Neuronal stem cell (in vitro differentiated cells): ENCODE measurements around the gene ADARB1.

Experiments used
- DNase-seq: peaks from one replicate; pipeline ENCODE4 v3.0.0-alpha.2; 2013; ENCODE audit warnings: low spot score
- H2AFZ ChIP-seq: one replicate; pipeline ENCODE4 v1.6.1; 2013; ENCODE audit warnings: mild to moderate bottlenecking, low read length, inconsistent platforms
- H2AK5ac ChIP-seq: 2 replicates; pipeline ENCODE4 v1.6.1; 2013; ENCODE audit warnings: low read depth, mild to moderate bottlenecking, inconsistent platforms, low read length, moderate library complexity, mixed read lengths
- H2BK120ac ChIP-seq: 2 replicates; pipeline ENCODE4 v1.6.1; 2013; ENCODE audit warnings: low read depth, mild to moderate bottlenecking, inconsistent platforms, low read length, moderate library complexity, mixed read lengths
- H2BK12ac ChIP-seq: one replicate; pipeline ENCODE4 v1.6.1; 2013; ENCODE audit warnings: low read length, inconsistent platforms
- H2BK15ac ChIP-seq: 2 replicates; pipeline ENCODE4 v1.6.1; 2013; ENCODE audit warnings: mild to moderate bottlenecking, low read length, inconsistent platforms, mixed read lengths
- H2BK5ac ChIP-seq: one replicate; pipeline ENCODE4 v1.6.1; 2013; ENCODE audit warnings: inconsistent platforms, mild to moderate bottlenecking, low read length, moderate library complexity
- H3K14ac ChIP-seq: one replicate; pipeline ENCODE4 v1.6.1; 2013; ENCODE audit warnings: low read length, inconsistent platforms
- H3K18ac ChIP-seq: 2 replicates; pipeline ENCODE4 v1.6.1; 2013; ENCODE audit warnings: low read length, inconsistent platforms
- H3K23ac ChIP-seq: 2 replicates; pipeline ENCODE4 v1.6.1; 2013; ENCODE audit warnings: low read depth, mild to moderate bottlenecking, mixed read lengths, low read length, inconsistent platforms; ENCODE audit not compliant: poor library complexity
- H3K27ac ChIP-seq: replicated peaks from 3 replicates; pipeline ENCODE4 v1.5.1; 2013; ENCODE audit warnings: low read length, inconsistent platforms
- H3K27me3 ChIP-seq, 3 experiments: 2 replicates each; pipeline ENCODE4 v1.6.1; 2013; ENCODE audit warnings: low read length in 3 of 3, mild to moderate bottlenecking in 2 of 3, inconsistent platforms in 1 of 3, low read depth in 1 of 3, mixed read lengths in 1 of 3, moderate library complexity in 1 of 3; ENCODE audit not compliant: control insufficient read depth in 3 of 3, insufficient read depth in 3 of 3
- H3K36me3 ChIP-seq, 2 donors: replicated peaks in 1 of 2; 2 replicates each; pipeline ENCODE4 v1.6.1; 2013; ENCODE audit warnings: low read length in 2 of 2; ENCODE audit not compliant: control insufficient read depth in 2 of 2, insufficient read depth in 2 of 2
- H3K4ac ChIP-seq: 2 replicates; pipeline ENCODE4 v1.6.1; 2013; ENCODE audit warnings: inconsistent platforms, mild to moderate bottlenecking, low read length, moderate library complexity
- H3K4me1 ChIP-seq, 2 donors: 1 replicate in 1 of 2; 2 replicates in 1 of 2; pipeline ENCODE4 v1.6.1; 2013; ENCODE audit warnings: low read length in 2 of 2, low read depth in 1 of 2; ENCODE audit not compliant: control insufficient read depth in 2 of 2, insufficient read depth in 1 of 2
- H3K4me2 ChIP-seq: one replicate; pipeline ENCODE4 v1.6.1; 2013; ENCODE audit warnings: mild to moderate bottlenecking, low read length, inconsistent platforms; ENCODE audit not compliant: insufficient read depth, poor library complexity, severe bottlenecking
- H3K4me3 ChIP-seq, 2 donors: 2 replicates each; pipeline ENCODE4 v1.5.1; 2013; ENCODE audit warnings: low read length in 2 of 2, mild to moderate bottlenecking in 2 of 2, inconsistent platforms in 1 of 2, moderate library complexity in 1 of 2
- H3K79me1 ChIP-seq: one replicate; pipeline ENCODE4 v1.6.1; 2013; ENCODE audit warnings: low read depth, mild to moderate bottlenecking, inconsistent platforms, low read length, moderate library complexity
- H3K9ac ChIP-seq: one replicate; pipeline ENCODE4 v1.6.1; 2013; ENCODE audit warnings: mild to moderate bottlenecking, low read depth, low read length, inconsistent platforms; ENCODE audit not compliant: poor library complexity
- H3K9me3 ChIP-seq, 2 donors: replicated peaks in 1 of 2; 2 replicates each; pipeline versions ENCODE3 to v1.6.1; 2013; ENCODE audit warnings: low read length in 2 of 2, mild to moderate bottlenecking in 2 of 2, inconsistent platforms in 1 of 2, low read depth in 1 of 2, mixed read lengths in 1 of 2, moderate library complexity in 1 of 2; ENCODE audit not compliant: control insufficient read depth in 2 of 2, insufficient read depth in 1 of 2
- H4K8ac ChIP-seq: one replicate; pipeline ENCODE4 v1.6.1; 2013; ENCODE audit warnings: low read depth, mild to moderate bottlenecking, inconsistent platforms, low read length, moderate library complexity
- H4K91ac ChIP-seq: one replicate; pipeline ENCODE4 v1.6.1; 2013; ENCODE audit warnings: low read length, low read depth, mild to moderate bottlenecking, inconsistent platforms; ENCODE audit not compliant: poor library complexity
- WGBS, 2 donors: extraction: QIAGEN DNeasy Blood & Tissue Kit; methylation state at CpG; one replicate each; pipeline ENCODE4 v1.1.7; 2013; ENCODE audit warnings: missing lambda C conversion rate in 2 of 2, mixed read lengths in 1 of 2; ENCODE audit not compliant: insufficient read length in 2 of 2, insufficient replicate concordance in 1 of 2; ENCODE audit errors: extremely low coverage in 2 of 2; 5-methylcytosine and 5-hydroxymethylcytosine counted together

ADARB1 gene

DNA sequence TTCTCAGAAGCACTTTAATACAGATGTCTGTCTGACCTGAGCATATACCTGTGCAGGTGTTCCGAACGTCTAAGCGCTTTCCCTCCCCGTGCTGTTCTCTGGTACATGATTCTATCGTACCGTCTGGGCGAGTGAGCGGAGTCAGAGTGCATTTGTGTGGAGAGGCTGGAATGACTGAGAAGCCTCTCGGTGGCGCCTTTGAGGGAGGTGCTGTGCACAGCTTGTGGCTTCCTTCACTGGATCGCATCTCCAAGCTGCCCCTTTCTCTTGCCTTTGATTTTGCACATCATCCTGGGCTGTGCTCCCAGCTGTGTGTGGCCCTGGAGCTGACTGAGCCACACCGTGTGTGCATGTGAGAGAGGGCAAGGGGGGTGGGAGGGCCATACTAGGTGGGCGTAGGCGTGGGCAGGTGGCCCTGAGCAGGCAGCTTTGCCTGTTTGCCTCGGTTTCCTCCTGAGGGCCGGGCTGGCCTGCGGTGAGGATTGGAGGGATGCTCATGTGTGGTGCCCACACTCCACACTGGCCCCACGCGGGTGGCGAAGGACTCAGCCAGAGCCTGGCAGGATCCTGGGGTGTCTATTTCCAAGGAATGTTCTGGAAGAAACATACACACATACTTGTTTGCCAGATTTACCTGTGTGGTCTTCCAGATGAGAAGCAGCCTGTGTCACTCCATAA, 105.3 kb downstream of the ADARB1 start:
- Histone ChIP-seq H3K4me2 (no peak overlapping the region), H3K9me3 (peaks cover 0 to 2% of the 10 kb centered on the region in 2 donors), H2BK12ac (no peak overlapping the region), H3K4me1 (peaks cover 2 to 6% of the 10 kb centered on the region in 2 donors), H3K14ac (peak overlapping the region; percentile 28), H3K79me1 (no peaks in the 10 kb centered on the region), H4K8ac (no peak overlapping the region), H3K4me3 (no peak overlapping the region), H3K36me3 (no peaks in the 10 kb centered on the region), H3K9ac (no peak overlapping the region), H3K23ac (peak overlapping the region; percentile 46), H2AFZ (no peak overlapping the region), H2BK120ac (no peak overlapping the region), H2BK15ac (no peak overlapping the region), H3K27ac (no peak overlapping the region), H3K4ac (no peak overlapping the region), H3K27me3 (no peaks in the 10 kb centered on the region), H3K18ac (peak overlapping the region; percentile 69), H4K91ac (no peak overlapping the region), H2BK5ac (no peak overlapping the region), H2AK5ac (no peak overlapping the region)
- no CpG with 5 or more reads among the region's 20 CpGs for WGBS, 2 donors
- DNase-seq = no peak

- H3K79me1 ChIP-seq = peaks cover 2% of the 10 kb centered on the region
- H3K18ac ChIP-seq = no peak overlapping the region
- H3K27ac ChIP-seq = no peak overlapping the region
- H2BK15ac ChIP-seq = no peak overlapping the region
- no peak overlapping the region for H2BK12ac ChIP-seq
- no peak overlapping the region for H4K8ac ChIP-seq
- no peak overlapping the region for H3K23ac ChIP-seq
- H2BK120ac ChIP-seq = no peak overlapping the region
- H3K4me3 ChIP-seq = no peak overlapping the region
- no peak overlapping the region for H2AK5ac ChIP-seq
- no peak overlapping the region for H3K9ac ChIP-seq
- no peak for DNase-seq
- WGBS, 2 donors = no CpG with 5 or more reads among the region's 11 CpGs
- no peak overlapping the region for H2BK5ac ChIP-seq
- H3K4ac ChIP-seq = no peak overlapping the region
- peaks cover 0 to 4% of the 10 kb centered on the region in 2 donors for H3K36me3 ChIP-seq
- H3K9me3 ChIP-seq = peaks cover 0 to 2% of the 10 kb centered on the region in 2 donors
- H3K14ac ChIP-seq = no peak overlapping the region
- H3K27me3 ChIP-seq = no peaks in the 10 kb centered on the region
- peaks cover 2 to 6% of the 10 kb centered on the region in 2 donors for H3K4me1 ChIP-seq
- no peak overlapping the region for H2AFZ ChIP-seq
- no peak overlapping the region for H3K4me2 ChIP-seq
- no peak overlapping the region for H4K91ac ChIP-seq
Observed at GRCh38 chr21:45180246-45180599, 105.8 kb downstream of the ADARB1 start.

DNA sequence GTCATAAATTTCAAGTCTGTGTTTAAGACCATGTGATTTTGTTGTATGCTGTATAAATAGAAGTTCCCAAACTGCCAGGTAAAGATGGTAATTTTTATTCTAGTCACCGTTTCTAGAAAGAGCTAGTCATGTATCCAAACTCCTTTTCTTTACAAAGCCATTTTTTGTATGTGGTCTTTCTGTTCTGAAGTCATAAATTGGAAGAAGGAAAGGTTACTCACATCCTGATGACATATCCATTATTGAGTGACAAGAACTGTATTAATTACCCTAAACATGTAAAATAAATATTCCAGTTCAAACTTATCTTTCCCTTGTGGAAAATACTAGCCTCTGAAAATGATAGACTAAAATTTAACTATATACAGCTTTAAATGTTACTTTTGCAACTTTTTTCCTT, 108.6 kb downstream of the ADARB1 start:
- H3K14ac ChIP-seq = no peak overlapping the region
- no peak overlapping the region for H2BK15ac ChIP-seq
- no peak overlapping the region for H2BK12ac ChIP-seq
- H2BK5ac ChIP-seq = no peak overlapping the region
- no peak overlapping the region for H2BK120ac ChIP-seq
- H3K27ac ChIP-seq = no peak overlapping the region
- no peak overlapping the region for H3K4ac ChIP-seq
- no peak overlapping the region for H3K4me3 ChIP-seq
- peaks cover 4 to 10% of the 10 kb centered on the region in 2 donors for H3K36me3 ChIP-seq
- H4K8ac ChIP-seq = no peak overlapping the region
- no peak overlapping the region for H4K91ac ChIP-seq
- no peak overlapping the region for H2AFZ ChIP-seq
- H3K9me3 ChIP-seq = peaks cover 2 to 20% of the 10 kb centered on the region in 2 donors
- H3K79me1 ChIP-seq = peaks cover 2% of the 10 kb centered on the region
- no peak for DNase-seq
- H3K18ac ChIP-seq = no peak overlapping the region
- H3K27me3 ChIP-seq = no peaks in the 10 kb centered on the region
- no peak overlapping the region for H2AK5ac ChIP-seq
- H3K23ac ChIP-seq = no peak overlapping the region
- no peak overlapping the region for H3K9ac ChIP-seq
- no CpG with 5 or more reads among the region's 1 CpG for WGBS, 2 donors
- peaks cover 2 to 6% of the 10 kb centered on the region in 2 donors for H3K4me1 ChIP-seq
- H3K4me2 ChIP-seq = no peak overlapping the region

DNA sequence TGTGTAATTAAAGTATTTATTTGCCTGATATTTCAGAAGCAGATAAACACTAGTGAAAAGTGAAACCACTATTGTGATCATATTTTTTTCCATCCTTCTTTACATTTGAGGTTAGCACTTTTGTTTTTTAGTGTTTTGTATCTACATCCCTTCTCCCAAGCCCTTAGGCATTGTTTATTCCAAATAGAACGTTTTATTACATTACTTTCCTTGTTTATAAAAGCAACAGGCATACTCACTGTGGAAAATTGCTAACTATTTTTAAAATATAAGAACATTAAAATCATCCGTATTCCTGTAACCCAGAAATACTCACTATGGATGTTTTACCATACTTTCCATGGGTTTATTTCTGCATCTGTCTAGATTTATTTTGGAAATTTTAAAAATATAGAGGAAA, 109.5 kb downstream of the ADARB1 start:
- Histone ChIP-seq H2AK5ac (no peak overlapping the region), H3K4ac (no peak overlapping the region), H3K23ac (no peak overlapping the region), H2BK5ac (no peak overlapping the region), H4K91ac (no peak overlapping the region), H3K4me1 (peaks cover 2 to 6% of the 10 kb centered on the region in 2 donors), H2BK15ac (no peak overlapping the region), H3K9me3 (peaks cover 2 to 24% of the 10 kb centered on the region in 2 donors), H3K36me3 (peaks cover 4 to 10% of the 10 kb centered on the region in 2 donors), H3K4me3 (no peak overlapping the region), H2AFZ (no peak overlapping the region), H2BK120ac (no peak overlapping the region), H3K14ac (no peak overlapping the region), H3K18ac (no peak overlapping the region), H3K79me1 (peaks cover 2% of the 10 kb centered on the region), H3K9ac (no peak overlapping the region), H3K27me3 (no peaks in the 10 kb centered on the region), H3K4me2 (no peak overlapping the region), H2BK12ac (no peak overlapping the region), H3K27ac (no peak overlapping the region), H4K8ac (no peak overlapping the region)
- WGBS, 2 donors = no CpG with 5 or more reads among the region's 2 CpGs
- DNase-seq = no peak
